ENCODE measurements around the gene JCAD.

JCAD gene

GRCh38 chr10:30043476-30044270 lies 15.7 kb downstream of the JCAD start:
- DNase-seq (ENCODE audit: low read depth): no peak

- no peak for DNase-seq (ENCODE audit: low read depth)
Measured at GRCh38 chr10:30042820-30043219, 16.6 kb downstream of the JCAD start.

- DNase-seq (ENCODE audit: low read depth): no peak
Measured at GRCh38 chr10:30041196-30042105, 17.9 kb downstream of the JCAD start.

GRCh38 chr10:30040597-30040996 lies 18.8 kb downstream of the JCAD start:
- no peak for DNase-seq (ENCODE audit: low read depth)

GRCh38 chr10:30039988-30040387 lies 19.4 kb downstream of the JCAD start:
- no peak for DNase-seq (ENCODE audit: low read depth)

- DNase-seq (ENCODE audit: low read depth): no peak
Measured at GRCh38 chr10:30039567-30039966, 19.8 kb downstream of the JCAD start.

- DNase-seq (ENCODE audit: low read depth): no peak
Measured at GRCh38 chr10:30038781-30039536, 20.4 kb downstream of the JCAD start.

GRCh38 chr10:30037620-30038336 lies 21.6 kb downstream of the JCAD start:
- DNase-seq (ENCODE audit: low read depth): no peak

- DNase-seq (ENCODE audit: low read depth): no peak
Measured at GRCh38 chr10:30036811-30037210, 22.6 kb downstream of the JCAD start.

GRCh38 chr10:30036341-30036740 lies 23.0 kb downstream of the JCAD start:
- DNase-seq (ENCODE audit: low read depth): no peak

GRCh38 chr10:30034433-30035137 lies 24.8 kb downstream of the JCAD start:
- no peak for DNase-seq (ENCODE audit: low read depth)

- no peak for DNase-seq (ENCODE audit: low read depth)
Measured at GRCh38 chr10:30032125-30032524, 27.3 kb downstream of the JCAD start.

GRCh38 chr10:30029872-30030256 lies 29.5 kb downstream of the JCAD start:
- DNase-seq (ENCODE audit: low read depth): no peak

- no peak for DNase-seq (ENCODE audit: low read depth)
Measured at GRCh38 chr10:30029164-30029871, 30.1 kb downstream of the JCAD start.

GRCh38 chr10:30028738-30029030 lies 30.7 kb downstream of the JCAD start:
- DNase-seq (ENCODE audit: low read depth): no peak

- no peak for DNase-seq (ENCODE audit: low read depth)
Measured at GRCh38 chr10:30028006-30028737, 31.2 kb downstream of the JCAD start.

- peak; percentile 80 for DNase-seq (ENCODE audit: low read depth)
Measured at GRCh38 chr10:30027057-30028005, 32.1 kb downstream of the JCAD start.

GRCh38 chr10:30026578-30026977 lies 32.8 kb downstream of the JCAD start:
- DNase-seq (ENCODE audit: low read depth): no peak

GRCh38 chr10:30026080-30026479 lies 33.3 kb downstream of the JCAD start:
- DNase-seq (ENCODE audit: low read depth): no peak
